Activated CD8-positive, alpha-beta memory T cell treated with anti-CD3 and anti-CD28 coated beads, Interleukin-2, amount 50 U/mL, for 1 hour (primary cell): ENCODE results near the gene UMPS.

Source experiments
- DNase-seq: peaks from one replicate; pipeline ENCODE4 v3.0.0-alpha.2; 2020; ENCODE audit errors: extremely low read depth

Gene UMPS

DNA sequence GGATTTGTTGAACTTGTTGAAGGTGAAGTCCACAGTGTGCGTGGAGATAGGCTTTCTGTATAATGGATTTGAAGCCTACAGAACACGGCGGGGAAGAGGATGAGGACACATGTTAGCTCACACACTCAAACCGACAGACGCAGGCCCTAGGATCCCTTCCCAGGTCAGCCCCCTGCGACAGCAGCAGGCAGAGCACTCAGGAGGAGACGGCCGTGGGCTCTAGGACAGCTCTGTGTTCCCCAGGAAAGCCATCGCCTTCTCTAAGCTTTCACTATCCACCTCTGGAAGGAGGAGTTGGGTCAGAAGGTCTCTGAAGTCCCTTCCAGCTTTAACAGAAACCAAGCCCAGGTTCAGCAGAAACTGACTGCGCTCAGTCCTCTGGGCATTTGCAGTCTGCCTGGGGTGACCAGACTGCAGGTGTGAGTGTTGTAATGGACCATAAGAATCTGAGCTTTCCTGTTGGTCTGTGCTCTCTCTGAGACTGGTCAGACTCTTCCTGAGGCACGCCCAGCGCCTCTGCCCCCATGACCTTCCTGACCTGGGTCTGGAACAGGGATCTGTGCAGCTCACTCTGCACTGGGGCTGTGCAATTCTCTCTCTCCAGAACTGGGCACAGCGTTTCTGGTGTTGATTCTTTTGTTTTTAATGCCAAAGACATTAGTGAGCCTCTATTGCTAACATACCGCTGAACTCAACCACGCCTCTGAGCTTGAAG lies 33.5 kb downstream of the UMPS start:
- no peak for DNase-seq

DNA sequence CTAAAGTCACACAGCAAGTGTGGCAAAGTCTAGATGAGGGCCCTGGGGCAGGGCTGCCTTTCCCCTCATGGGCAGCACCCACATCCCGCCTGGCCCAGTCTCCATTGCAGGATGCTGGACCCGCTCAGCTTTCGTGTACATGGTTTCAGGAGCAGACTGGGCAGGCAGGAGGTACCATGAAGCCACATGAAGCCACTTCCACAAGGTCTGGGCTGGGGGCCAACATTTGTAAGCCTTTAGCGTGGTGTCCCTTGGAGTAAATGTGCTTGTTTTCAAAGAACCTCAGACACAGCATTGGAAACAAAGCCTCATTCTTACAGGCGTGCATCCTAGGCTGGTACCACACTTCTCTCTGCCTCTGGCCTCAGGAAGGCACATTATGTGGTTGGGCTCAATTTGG lies 34.5 kb downstream of the UMPS start:
- DNase-seq: no peak

DNA sequence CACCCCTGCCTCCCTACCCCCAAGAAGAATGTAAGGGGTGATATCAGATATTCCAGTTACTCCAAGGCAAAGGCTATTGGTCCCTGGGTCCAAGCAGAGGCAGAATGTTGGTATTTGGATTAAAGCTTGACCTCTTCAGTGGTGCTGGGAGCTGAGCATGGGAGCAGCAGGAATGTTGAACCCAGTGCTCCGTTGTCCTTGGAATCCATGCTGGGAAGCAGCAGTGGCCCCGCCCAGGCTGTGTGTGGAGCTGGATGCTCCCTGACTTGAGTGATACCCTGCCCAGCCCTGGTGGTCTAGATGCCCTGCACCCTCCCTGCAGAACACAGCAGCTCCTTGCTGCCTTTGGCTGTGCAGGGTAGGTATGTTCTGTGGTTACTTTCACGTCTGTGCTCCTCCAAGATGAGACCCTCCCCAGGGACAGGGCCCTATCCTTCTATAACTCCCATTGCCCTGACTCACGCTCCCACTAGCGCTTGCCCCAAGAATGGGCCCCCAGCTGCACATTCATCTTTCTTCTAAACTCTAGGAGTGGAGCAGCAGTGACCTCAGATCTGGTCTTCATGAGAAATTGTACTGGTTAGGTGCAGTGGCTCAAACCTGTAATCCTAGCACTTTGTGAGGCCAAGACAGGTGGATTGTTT lies 35.1 kb downstream of the UMPS start:
- no peak for DNase-seq

DNA sequence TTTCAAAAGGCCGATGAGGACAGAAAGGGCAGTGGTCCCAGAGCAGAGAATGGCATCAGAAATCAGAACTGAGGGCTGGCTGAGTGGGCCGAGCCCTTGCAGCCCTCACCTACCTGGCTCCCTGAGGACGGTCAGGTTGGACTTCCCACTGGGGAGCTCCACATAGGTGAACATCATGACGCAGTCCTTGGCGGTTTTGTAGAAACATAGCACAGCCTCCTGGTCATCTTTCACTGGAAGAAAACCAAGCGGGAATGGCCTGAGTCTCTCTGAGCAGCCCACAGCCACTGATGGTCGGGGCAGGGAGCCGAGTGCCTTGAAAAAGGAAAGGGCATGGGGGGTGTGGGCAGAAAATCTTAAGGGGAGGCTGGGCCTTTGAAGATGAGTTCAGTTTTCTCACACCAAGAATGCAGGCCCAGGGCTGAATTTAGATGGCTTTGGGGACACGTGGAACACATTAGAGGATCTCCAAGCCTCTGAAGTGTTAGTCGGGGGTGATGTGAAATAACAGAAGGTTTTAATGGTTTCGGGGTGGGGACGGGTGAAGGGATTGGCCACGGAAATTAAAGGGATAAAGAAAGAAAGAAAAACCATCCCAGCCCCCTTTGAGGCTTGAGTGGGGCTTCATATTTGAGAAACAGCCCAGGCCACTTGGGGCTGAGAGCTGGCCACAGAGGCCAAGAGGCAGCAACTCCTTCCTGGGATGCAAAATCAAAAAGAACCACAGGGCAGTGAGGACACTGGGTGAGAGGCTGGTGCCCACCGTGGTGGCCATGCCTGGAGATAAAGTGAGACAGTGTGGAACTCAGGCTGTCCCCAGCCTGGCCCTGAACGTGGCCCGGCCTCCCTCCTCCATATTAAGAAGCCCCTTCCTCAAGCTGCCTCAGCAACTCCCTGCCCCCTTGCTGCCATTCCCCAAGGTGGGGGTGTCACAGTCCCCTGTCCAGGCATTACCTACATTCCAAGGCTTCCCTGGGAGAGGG lies 36.2 kb downstream of the UMPS start:
- DNase-seq: no peak

DNA sequence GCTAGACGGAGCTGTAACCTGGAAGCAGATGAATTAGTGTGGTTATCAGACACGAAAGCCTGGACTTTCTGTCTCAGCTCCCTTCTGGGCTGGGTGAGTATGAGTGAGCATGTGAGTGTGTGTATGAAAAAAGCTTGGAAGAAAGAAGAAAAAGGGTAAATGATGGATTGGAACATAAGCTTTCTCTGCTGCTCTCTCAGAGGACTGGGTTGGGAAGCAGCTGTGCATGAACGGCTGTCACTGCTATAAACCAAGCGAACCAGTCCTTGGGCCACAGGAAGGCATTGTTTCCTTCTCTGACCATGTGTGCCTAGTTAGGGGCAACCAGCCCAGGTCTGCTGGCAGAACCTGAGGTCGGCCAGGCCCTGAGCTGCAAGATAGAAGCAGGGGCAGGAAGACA lies 37.0 kb downstream of the UMPS start:
- no peak for DNase-seq

DNA sequence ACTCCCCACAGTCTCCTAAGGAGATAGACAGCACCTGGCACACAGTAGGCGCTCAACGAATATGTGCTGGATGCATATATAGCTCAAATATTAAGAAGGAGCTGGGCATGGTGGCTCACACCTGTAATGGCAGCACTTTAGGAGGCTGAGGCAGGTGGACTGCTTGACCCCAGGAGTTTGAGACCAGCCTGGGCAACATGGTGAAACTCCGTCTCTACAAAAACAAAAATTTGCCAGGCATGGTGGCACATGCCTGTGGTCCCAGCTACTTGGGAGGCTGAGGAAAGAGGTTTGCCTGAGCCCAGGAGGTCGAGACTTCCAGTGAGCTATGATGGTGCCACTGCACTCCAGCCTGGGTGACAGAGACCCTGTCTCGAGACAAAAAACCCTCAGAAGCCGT lies 37.4 kb downstream of the UMPS start:
- DNase-seq: no peak

DNA sequence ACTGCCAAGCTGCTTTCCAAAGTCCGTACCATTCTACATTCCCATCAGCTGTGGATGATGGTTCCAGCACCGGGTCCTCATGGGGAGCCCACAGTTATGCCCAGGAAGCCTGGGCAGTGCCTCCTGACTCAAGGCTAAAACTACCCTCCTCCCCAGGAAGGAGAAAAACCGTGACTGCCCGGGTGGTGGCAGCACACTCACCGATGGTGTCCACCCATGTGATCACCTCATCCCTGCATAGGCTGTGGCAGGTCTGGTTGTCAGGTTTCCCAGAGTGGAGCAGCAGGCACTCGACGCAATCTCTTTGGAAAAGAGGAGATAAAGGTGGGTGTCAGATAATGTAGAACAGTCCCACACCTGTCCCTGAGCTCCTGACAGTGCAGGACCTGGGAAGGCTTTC lies 38.6 kb downstream of the UMPS start:
- DNase-seq: no peak

DNA sequence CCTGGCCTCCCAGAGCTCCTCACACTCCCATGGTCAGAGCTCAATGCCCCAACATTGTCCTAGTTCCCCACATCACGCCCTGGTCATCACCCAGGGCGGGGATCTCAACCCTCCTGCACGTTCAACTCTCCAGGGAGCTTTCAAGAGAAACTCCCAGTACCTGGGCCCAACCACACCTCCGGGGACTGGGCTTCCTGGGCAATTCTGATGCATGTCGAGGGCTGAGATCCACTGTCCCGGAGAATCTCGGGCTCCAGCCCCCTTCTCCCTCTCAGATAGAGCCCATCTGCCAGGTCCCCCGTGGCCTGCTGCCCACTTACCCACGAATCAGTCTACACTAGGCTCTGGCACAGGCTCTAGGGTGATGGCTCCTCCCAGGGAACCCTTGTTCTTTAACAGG lies 39.2 kb downstream of the UMPS start:
- no peak for DNase-seq

DNA sequence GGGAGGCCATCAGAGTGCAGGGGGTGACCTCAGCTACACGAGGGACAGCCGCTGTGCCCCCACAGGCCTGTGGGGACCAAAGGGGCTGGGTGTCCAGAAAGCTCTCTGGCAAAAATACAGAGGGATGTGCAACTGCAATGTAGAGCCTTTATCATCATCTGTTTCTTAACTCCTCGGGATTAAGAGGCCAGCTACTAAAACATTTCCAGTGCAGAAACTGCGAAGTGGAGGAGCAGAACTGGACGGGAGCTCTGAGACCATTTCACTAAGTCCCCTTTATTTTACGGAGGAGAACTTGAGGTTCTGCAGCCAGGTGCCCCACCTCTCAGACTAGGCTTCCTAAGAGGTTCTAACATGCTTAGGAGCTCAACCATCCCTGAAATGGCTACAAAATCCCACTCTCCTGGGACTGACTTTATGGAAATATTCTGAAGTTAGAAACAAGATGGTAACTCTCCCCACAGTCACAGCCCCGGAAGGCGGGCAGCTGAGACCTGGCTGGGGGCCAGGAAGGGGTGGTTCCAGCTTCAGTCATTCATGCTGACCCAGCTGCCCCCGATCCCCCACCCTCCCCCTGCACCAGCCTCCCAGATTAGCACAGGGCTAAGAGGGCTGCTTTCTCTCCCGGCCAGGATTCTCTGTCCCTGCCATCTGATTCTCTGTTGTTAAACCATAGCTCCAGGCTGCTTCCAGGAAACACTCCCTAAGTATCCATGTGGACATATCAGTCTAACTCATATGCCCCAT lies 40.3 kb downstream of the UMPS start:
- DNase-seq: no peak

DNA sequence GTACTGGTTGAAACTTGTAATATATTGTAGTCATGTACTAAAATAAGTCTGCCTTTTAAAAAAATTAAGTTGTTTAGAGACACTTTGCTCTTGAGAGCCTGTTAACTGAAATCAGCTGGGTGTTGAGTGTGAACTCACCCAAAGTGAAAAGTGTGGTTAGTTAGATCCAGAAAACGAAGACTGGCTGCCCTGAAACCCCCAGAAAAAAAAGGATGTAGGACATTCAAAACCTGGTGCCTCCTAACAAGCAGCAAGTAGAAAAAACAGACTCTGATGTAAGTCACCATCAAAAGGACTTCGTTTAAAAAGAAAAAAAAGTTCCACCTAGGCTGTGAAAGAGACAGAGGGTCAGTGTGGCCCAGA lies 40.8 kb downstream of the UMPS start:
- no peak for DNase-seq

DNA sequence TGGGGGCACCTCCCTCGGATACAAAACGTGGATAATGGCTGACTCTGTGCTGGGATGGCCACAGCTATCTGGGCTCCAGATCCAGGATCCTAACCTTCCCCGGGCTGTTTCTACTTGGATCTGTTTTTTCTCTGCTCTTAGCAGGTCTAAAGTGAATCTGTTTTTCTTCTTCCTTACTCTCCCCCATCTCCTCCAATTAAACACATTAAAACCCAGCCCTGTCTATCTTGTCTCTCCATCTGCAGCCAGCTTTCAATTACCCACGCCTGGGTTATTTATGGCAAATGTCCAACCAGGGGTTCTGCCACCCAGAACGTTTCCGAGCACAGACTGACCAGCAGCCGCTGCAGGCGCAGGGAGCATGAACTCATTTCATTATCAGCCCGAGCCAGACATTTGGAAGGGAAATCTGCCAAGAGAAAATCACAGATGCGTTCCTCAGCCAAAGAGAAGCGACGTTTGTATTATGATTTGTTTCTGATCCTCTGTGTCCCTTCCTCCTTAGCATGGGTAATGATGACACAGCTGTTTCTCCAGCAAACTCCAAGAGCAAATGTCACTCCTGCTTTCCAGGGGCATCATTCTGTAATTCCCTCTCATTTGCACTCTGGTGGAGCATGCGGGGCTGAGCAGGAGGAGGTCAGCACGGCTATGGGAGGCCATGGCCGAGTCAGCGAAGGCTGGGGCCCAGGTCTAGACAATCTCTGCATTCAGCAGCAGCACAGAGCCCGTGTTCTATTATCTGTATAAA lies 42.0 kb downstream of the UMPS start:
- no peak for DNase-seq

DNA sequence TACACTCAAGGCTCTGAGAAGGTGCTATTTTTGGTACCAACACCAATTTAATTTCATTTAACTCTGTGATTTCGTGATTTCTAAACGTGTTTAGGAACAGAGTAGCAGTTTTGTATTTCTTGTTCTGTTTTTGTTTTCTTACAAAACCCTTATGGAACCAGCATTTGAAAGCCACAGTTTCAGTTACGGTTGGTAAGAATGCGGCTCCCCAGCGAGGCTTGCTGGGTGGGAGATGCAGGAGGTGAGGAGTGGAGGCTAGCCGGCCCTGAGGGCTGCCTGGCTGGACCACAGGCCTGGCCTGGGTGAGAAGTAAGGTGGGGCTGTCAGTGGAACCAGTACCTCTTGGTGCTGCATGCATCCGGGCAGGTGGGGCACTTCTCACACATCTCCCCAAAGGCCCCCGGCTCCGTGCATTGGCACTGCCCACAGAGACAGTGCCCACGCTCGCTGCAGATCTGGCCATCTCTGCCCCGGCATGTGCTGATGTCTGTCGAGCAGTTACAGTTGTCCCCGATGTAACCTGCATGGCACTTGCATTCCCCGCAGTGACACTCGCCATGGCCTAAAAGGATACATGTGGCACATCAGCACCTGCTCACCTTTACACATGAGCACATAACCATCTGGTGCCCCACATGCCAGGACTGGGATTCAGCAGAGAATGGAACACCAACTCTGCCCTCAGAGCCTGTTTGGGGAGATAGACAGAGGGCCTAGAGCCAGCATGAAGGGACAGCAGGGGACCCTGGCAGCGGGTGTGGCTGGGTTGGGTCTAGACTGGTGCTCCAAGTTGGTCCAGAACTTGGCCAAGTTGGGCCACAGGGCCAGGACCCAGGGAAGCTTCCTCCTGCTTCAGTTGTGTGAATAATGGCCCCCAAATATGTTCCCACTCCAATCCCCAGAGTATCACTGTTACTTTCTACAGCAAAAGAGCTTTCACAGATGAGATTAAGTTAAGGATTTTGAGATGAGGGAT lies 43.4 kb downstream of the UMPS start:
- DNase-seq: no peak

DNA sequence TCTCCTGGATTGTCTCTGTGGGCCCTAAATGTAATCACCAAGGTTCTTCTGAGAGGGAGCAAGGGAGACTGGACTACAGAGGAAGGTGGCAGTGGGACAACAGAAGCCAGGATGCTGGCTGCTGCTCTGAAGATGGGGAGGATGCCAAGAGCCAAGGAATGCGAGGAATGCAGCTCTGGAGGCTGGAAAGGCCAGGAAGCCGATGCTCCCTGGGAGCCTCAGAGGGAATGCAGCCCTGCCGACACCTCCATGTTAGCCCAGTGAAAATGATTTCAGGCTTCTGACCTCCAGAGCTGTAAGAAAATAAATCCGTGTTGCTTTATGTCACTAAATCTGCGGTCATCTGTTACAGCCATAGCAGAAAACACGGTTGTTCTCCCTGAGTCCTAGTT lies 44.1 kb downstream of the UMPS start:
- DNase-seq: no peak

DNA sequence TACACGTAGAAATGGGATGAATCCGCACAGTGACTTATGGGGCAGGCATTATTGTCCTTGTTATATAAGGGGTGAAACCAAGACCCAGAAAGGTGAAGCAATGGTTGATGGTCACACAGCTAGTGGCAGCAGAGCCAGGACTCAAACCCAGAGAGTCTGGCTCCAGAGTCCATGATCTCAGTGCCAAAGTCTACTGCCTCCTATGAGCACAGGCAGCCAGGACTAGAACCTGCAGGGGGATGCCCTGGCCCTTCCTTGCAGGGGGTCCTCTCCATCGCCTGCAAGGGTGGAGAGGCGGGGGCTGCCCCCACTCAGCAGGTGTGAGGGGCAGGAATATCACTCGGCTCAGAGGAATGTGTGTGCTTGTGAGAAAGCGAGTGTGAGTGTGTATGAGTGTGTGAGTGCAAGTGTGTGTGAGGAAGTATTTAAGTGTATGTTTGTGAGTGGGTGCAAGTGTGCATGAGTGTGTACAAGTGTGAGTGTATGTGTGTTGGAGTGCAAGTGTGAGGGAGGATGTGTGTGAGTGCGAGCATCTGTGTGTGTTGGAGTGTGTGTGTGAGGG lies 44.7 kb downstream of the UMPS start:
- DNase-seq: no peak

DNA sequence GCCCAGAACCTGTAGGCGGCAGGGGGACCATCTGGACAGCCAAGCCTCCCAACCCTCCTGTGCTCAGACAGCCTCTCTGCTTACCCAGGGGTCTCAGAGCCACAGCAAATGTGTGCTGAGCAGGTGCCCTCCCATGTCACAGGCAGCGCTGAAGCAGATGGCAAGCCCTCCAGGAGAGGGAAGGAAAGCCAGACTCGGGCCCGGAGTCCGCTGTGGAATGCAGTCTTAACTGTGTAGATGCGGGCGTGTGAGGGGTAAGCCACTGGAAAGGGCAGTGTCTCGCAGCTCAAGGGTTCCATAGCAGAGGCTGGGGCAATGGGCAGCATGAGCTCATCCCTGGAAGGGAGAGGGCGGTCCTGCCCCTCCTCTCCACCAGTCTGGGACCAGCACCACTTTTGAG lies 45.6 kb downstream of the UMPS start:
- DNase-seq: no peak

DNA sequence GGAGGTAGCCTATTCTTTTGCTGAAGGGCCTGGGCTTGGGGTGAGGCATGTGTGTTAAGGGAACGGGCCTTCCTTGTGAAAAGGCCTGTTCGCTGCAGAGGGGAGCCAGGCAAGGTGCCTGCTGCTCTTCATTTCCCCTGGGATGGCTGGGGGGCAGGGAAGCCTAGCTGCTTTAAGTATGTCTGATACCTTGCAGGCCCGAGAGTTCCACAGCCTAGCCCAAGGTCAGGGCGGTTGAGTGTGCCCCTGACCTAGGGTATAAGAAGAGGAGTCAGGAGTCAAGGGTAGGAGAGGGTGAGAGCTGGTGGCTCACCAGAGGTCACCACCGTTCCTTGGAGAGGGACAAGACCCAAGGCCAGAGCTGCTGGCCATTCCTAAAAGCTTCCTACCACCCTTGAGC lies 46.6 kb downstream of the UMPS start:
- DNase-seq: no peak

DNA sequence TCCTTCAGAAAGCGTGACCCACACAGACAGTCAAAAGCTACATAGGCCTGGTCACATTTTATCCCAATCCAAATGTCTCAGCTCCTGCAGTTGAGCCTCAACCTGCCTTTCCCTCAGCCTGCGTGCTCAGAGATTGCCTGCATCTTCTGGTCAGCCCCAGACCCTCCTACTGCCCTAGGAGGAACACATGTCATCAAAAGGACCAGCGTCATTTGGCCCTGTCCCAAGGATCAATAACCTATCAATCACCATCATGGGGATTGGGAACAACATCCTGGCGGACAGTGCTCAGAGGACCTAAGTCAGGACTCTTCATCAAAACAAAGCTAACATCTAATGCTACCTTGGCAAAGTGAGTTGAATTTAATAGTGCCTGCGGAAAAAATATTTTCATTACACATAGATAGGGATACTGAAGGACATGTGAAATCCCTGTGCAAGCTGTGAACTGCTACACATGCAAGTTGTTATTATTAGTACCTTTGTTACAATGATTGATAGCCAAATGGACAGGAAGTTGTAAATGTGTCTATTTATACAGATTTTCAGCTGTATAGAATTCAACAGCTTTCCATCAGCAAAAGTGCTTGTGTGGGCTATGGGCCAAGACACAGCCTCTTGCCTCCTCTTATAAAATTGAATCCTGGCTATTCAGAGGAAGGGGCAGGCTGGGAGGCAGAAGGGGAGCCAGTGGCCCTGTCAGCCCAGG lies 47.7 kb downstream of the UMPS start:
- DNase-seq: no peak

DNA sequence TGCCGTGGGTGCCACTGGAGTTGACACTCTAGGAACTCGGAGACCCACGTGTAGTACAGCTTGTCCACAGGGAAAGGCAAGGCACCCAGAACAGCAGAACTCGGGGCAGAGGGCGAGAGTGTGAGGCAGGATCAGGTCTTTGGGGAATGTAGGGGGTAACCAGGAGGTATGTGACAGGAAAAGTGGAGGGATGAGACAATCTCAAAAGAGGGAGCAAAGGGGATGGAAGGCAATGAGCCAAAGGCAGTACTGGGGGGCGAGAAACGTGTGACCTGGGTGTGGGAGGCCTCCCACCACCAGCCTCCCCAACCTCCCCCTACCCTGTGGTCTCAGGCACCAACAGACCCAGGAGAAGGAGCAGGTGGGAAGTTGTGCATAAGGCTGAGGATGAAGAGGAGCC lies 48.9 kb downstream of the UMPS start:
- DNase-seq: no peak

DNA sequence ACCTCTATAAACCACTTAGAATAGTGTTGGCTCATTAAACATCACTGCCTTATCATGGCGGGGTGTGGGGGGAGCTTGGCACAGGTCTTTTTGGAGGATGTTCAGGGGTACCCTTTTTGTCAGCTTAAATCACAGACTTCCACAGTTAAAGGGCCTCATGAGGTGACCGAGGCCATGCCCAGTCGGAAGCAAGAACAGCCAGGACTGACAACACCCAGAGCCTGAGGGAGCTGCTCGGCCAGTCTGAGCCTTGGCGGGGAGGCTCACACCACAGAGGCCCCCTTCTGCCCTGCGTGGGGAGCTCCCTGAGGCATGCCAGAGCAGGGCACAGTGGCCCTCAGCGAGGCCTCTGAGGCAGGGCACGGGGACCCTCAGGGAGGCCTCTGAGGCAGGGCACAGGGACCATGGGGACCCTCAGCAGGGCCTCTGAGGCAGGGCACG lies 49.5 kb downstream of the UMPS start:
- no peak for DNase-seq
